Panc1 (cell line): Measurements from ENCODE around the gene DEK. TPM values are rescaled to one million over a fixed set of nuclear protein-coding genes. Genes with fewer than 3 reads are reported as not detected.
"Not testable (repeated sequence)": the region's sequence is repeated elsewhere in the genome, so short reads cannot be mapped to it uniquely, and the experiment has no call there.

ENCODE experiments used
- ATAC-seq: fragments of 200-7000 bp; cut with Tn5 transposase; 2 replicates; pipeline ENCODE4 v1.9.1; 2020; ENCODE audit warnings: mild to moderate bottlenecking, moderate library complexity
- BruUV-seq: library from RNA; stranded (reverse); fragments of 400-500 nt; replicated peaks from 2 replicates; lab custom pipeline; 2021; lab: Mats Ljungman, UMichigan
- CTCF ChIA-PET: fragments of 300-600 bp; sonication (Branson Sonifier 250); formaldehyde crosslinking; loops from one replicate; lab custom pipeline; 2022; ENCODE audit warnings: antibody characterized with exemption; lab: Charles Lee
- POLR2A ChIA-PET: fragments of 300-600 bp; sonication (Branson Sonifier 250); formaldehyde crosslinking; loops from one replicate; lab custom pipeline; 2022; ENCODE audit warnings: antibody characterized with exemption; lab: Charles Lee
- DNase-seq: peaks from one replicate; pipeline ENCODE4 v3.0.0-alpha.2; 2010; ENCODE audit warnings: low read depth, low spot score
- H3K27ac ChIP-seq: 2 replicates; pipeline ENCODE4 v1.5.1; 2011; ENCODE audit warnings: mild to moderate bottlenecking, low read length, inconsistent platforms
- H3K27me3 ChIP-seq: fragments of 200-500 bp; sonication (Bioruptor generic); 2 replicates; pipeline ENCODE4 v1.6.0; 2014; ENCODE audit warnings: low read length, inconsistent platforms; ENCODE audit not compliant: control insufficient read depth, insufficient read depth
- H3K36me3 ChIP-seq: fragments of 200-500 bp; sonication (Bioruptor generic); 2 replicates; pipeline ENCODE4 v1.5.1; 2014; ENCODE audit warnings: inconsistent platforms, mild to moderate bottlenecking, low read length, moderate library complexity; ENCODE audit not compliant: control insufficient read depth, insufficient read depth
- H3K4me1 ChIP-seq: 2 replicates; pipeline ENCODE4 v1.5.1; 2011; ENCODE audit warnings: inconsistent platforms, mild to moderate bottlenecking, low read length, moderate library complexity; ENCODE audit not compliant: control insufficient read depth, insufficient read depth
- H3K4me3 ChIP-seq, 2 experiments: 2 replicates each; pipeline ENCODE4 v1.5.1; 2011 to 2012; ENCODE audit warnings: low read depth in 2 of 2, low read length in 2 of 2, mild to moderate bottlenecking in 2 of 2, inconsistent platforms in 1 of 2, moderate library complexity in 1 of 2
- H3K9me3 ChIP-seq: fragments of 200-500 bp; sonication (Bioruptor generic); 2 replicates; pipeline ENCODE4 v1.5.1; 2014; ENCODE audit warnings: low read depth, mild to moderate bottlenecking, inconsistent platforms, low read length, moderate library complexity; ENCODE audit not compliant: control insufficient read depth, insufficient read depth
- CTCF ChIP-seq: fragments of 450-650 bp; IDR thresholded peaks from 2 replicates; pipeline ENCODE4 v1.5.1; 2017; ENCODE audit warnings: mild to moderate bottlenecking
- POLR2AphosphoS5 ChIP-seq: IDR thresholded peaks from 2 replicates; pipeline ENCODE4 v1.6.1; 2012; ENCODE audit warnings: mild to moderate bottlenecking, low read depth, low read length, moderate library complexity
- REST ChIP-seq, 2 experiments: IDR thresholded peaks; 2 replicates each; pipeline ENCODE4 v1.6.1; 2011 to 2012; ENCODE audit warnings: low read depth in 2 of 2, control low read depth in 1 of 2, low read length in 1 of 2, mild to moderate bottlenecking in 1 of 2, moderate library complexity in 1 of 2; ENCODE audit not compliant: insufficient read depth in 1 of 2
- SIN3A ChIP-seq: IDR thresholded peaks from 2 replicates; pipeline ENCODE4 v1.6.1; 2012; ENCODE audit warnings: low read depth, mild to moderate bottlenecking, low read length, moderate library complexity, borderline replicate concordance; ENCODE audit not compliant: insufficient read depth
- TCF7L2 ChIP-seq: IDR thresholded peaks from 2 replicates; pipeline ENCODE4 v1.6.1; 2011; ENCODE audit warnings: mild to moderate bottlenecking, low read depth, low read length, inconsistent platforms
- in situ Hi-C: cut with HindIII; loops from 2 replicates; pipeline ENCODE4 v1.10.0; 2016; ENCODE audit warnings: low sequenced_read_pairs, low pct_unique_long_range_greater_than_20kb
- intact Hi-C: fragments of 100-400 bp; cut with micrococcal nuclease; formaldehyde crosslinking; loops from one replicate; pipeline ENCODE4 v1.10.0; 2022; ENCODE audit not compliant: unreplicated experiment
- total RNA-seq: library from RNA; stranded (reverse); gene quantifications from one replicate; pipeline ENCODE4 v1.2.1, GENCODE V29; 2021; ENCODE audit not compliant: unreplicated experiment

DEK gene
- total RNA-seq, 1 experiment from 2014 or later: 177 TPM

- no peak overlapping the region for H3K4me3 ChIP-seq
- DNase-seq: no peak
- TF ChIP-seq REST (IDR thresholded peaks at IDR 0.05; ENCODE audit: insufficient read depth in 1 of 2, low read depth in 2 of 2, low read length in 1 of 2) (no peak), POLR2AphosphoS5 (no peak), TCF7L2 (no peak), SIN3A (no peak), CTCF (no peak)
- no peak for ATAC-seq
- H3K27ac ChIP-seq: no peak overlapping the region
- in situ Hi-C loops: no loop called here
- ChIA-PET CTCF (no interaction called here), POLR2A (no interaction called here)
- intact Hi-C loops: no loop called here
- H3K36me3 ChIP-seq: no peaks in the 10 kb centered on the region
- no TSS peak for BruUV-seq
- H3K4me1 ChIP-seq: no peaks in the 10 kb centered on the region
- H3K9me3 ChIP-seq: no peaks in the 10 kb centered on the region
- no peaks in the 10 kb centered on the region for H3K27me3 ChIP-seq
These were observed 54.7 kb downstream of the DEK start for GRCh38 chr6:18209539-18210197.

GRCh38 chr6:18208778-18209177 lies 55.6 kb downstream of the DEK start:
- BruUV-seq, DNase-seq, H3K9me3 ChIP-seq, in situ Hi-C loops, CTCF ChIA-PET, H3K4me3 ChIP-seq, H3K4me1 ChIP-seq, intact Hi-C loops, ATAC-seq, H3K27ac ChIP-seq, H3K27me3 ChIP-seq, H3K36me3 ChIP-seq: not testable (repeated sequence)
- POLR2A ChIA-PET: interaction anchor here (0.6 kb wide), 1 partner anchor 77 kb away, joined by 5 read pairs; no protein-coding TSS in a partner anchor

- no TSS peak for BruUV-seq
- Histone ChIP-seq H3K4me3 (no peak overlapping the region), H3K9me3 (no peaks in the 10 kb centered on the region), H3K27ac (no peak overlapping the region), H3K36me3 (no peaks in the 10 kb centered on the region), H3K4me1 (no peaks in the 10 kb centered on the region), H3K27me3 (no peaks in the 10 kb centered on the region)
- POLR2A ChIA-PET: no interaction called here
- CTCF ChIA-PET: no interaction called here
- ATAC-seq (no peak), DNase-seq (no peak)
- intact Hi-C loops: no loop called here
- TF ChIP-seq CTCF (no peak), SIN3A (no peak)
- in situ Hi-C loops: no loop called here
These were observed 56.4 kb downstream of the DEK start for GRCh38 chr6:18207949-18208348.
